Spleen (tissue), 7 donors: ENCODE measurements around the gene CFD.

ENCODE experiments used
- POLR2A ChIP-seq, 3 donors: fragments of 450-650 bp; IDR thresholded peaks; one replicate each; pipeline ENCODE4 v1.5.1; 2017; ENCODE audit warnings: antibody characterized with exemption in 3 of 3, mild to moderate bottlenecking in 1 of 3
- POLR2AphosphoS5 ChIP-seq, 3 donors: sonication (generic); formaldehyde crosslinking; IDR thresholded peaks; one replicate each; pipeline ENCODE4 v1.5.1; 2017; ENCODE audit warnings: antibody characterized with exemption in 3 of 3
- TF ChIP-seq, protein P1 (sequence below), 11 experiments: fragments of 200-600 bp in 7 of 11; fragments of 450-650 bp in 4 of 11; sonication (generic) in 4 of 11; IDR thresholded peaks in 8 of 11; conservative IDR thresholded peaks in 3 of 11; 1 replicate in 7 of 11; 2 replicates in 4 of 11; pipeline versions ENCODE4 v1.4.0 to v1.8.0; 2016 to 2021; ENCODE audit warnings: antibody characterized with exemption in 11 of 11, inconsistent platforms in 4 of 11, mild to moderate bottlenecking in 1 of 11
- donor health status: DM: no; HTN: no; CAD: no; lungs with moderate emphysema.
- donor health status: DM: no; HTN: no; CAD: no.
- donor health status: DM: no; HTN: no; CAD: no.

DNA sequence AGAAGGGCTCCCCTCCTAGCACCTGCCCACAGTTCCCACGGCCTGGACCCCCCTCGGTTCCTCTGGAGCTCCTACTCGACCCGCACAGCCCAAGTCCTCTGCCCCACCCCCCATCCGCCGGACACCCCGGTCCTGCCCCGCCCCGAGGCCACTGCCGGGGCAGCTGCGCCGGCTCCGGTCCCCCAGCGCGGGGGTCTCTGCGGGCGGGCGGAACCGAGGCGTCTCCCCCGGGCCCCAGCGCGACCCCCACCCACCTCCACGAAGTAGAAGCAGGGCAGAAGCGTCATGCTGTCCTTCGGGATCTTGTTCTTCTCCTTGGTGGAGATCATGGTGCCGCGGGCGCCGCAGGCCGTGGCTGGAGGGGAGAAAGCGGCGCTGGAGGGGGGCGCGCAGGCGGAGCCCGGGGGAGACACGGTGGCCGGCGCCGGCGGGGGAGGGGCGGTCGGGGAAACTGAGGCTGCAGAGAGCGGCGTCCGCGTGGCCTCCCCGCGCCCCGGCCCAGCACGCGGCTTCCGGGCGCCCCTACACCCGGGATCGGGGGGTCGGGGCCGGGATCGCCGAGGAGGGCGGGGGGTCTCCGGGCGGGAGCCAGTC lies 38.1 kb upstream of the CFD start:
- TF ChIP-seq, protein P1, sequence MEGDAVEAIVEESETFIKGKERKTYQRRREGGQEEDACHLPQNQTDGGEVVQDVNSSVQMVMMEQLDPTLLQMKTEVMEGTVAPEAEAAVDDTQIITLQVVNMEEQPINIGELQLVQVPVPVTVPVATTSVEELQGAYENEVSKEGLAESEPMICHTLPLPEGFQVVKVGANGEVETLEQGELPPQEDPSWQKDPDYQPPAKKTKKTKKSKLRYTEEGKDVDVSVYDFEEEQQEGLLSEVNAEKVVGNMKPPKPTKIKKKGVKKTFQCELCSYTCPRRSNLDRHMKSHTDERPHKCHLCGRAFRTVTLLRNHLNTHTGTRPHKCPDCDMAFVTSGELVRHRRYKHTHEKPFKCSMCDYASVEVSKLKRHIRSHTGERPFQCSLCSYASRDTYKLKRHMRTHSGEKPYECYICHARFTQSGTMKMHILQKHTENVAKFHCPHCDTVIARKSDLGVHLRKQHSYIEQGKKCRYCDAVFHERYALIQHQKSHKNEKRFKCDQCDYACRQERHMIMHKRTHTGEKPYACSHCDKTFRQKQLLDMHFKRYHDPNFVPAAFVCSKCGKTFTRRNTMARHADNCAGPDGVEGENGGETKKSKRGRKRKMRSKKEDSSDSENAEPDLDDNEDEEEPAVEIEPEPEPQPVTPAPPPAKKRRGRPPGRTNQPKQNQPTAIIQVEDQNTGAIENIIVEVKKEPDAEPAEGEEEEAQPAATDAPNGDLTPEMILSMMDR (IDR thresholded peaks at IDR 0.05 in 8 of 11, conservative IDR thresholded peaks at IDR 0.05 in 3 of 11): no peak
- no peak for TF ChIP-seq POLR2AphosphoS5 (IDR thresholded peaks at IDR 0.05)
- TF ChIP-seq POLR2A (IDR thresholded peaks at IDR 0.05): no peak
